ENCODE measurements around the gene SYTL2.
A peak's percentile ranks its signal among the peaks of the same experiment; 100 is the strongest.
"Not testable (repeated sequence)": the region's sequence is repeated elsewhere in the genome, so short reads cannot be mapped to it uniquely, and the experiment has no call there.

SYTL2 gene

GRCh38 chr11:85685820-85686459, 125.0 kb downstream of the SYTL2 start, which contains the start of gene CCDC89:
Gene CCDC89 (minus strand): TSS chr11:85686195. CDS start chr11:85686130, 65 bp downstream.
- FAIRE-seq (no peak), DNase-seq (ENCODE audit: insufficient read length, low spot score) (no peak)
- TF ChIP-seq POLR2AphosphoS5 (IDR thresholded peaks at IDR 0.05; ENCODE audit: low read depth, low read length): no peak
- TF ChIP-seq POU2F2 (IDR thresholded peaks at IDR 0.05; ENCODE audit: low read depth, low read length): no peak
- TF ChIP-seq PAX5 (IDR thresholded peaks at IDR 0.05; ENCODE audit: insufficient read depth, low read length, severe bottlenecking): no peak
- no peak for TF ChIP-seq POLR2A (IDR thresholded peaks at IDR 0.05; ENCODE audit: low read depth, low read length)

DNA sequence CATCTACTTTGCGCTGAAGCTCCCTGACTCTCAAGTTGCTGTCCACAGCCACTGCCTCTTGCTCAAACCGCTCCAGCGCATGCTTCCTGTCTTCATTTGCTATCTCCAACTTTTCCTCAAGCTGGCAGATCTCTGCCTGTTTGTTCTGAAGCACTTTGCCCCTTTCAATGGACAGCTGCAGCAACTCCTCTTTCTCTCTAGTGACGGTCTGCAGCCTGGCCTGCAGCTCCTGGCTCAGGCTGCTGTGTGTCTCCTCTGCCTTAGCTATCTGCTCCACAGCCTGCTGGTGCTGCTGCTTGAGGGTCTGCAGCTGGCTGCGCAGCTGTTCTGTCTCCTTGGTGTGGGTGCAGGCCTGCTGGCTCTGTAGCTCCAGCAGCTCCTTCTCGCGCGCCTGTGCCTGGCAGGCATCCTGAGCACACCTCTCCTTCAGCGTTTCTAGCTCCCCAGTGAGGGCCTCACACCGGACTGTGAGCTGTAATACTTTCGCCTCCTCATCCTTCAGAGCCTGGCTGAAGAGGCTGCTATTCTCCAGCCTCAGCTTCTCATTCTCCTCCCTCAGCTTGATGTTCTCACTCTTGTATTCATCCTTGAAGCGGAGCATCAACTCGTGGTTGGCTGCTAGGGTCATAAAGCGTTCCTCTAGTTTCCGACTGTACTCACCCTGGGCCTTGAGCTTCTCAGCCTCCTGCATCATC, 125.7 kb downstream of the SYTL2 start:
- DNase-seq (ENCODE audit: insufficient read length, low spot score): no peak
- no peak for FAIRE-seq
- TF ChIP-seq TAF1 (IDR thresholded peaks at IDR 0.05; ENCODE audit: low read depth, low read length) (no peak), POU2F2 (IDR thresholded peaks at IDR 0.05; ENCODE audit: low read depth, low read length) (no peak), POLR2AphosphoS5 (IDR thresholded peaks at IDR 0.05; ENCODE audit: low read depth, low read length) (no peak), PAX5 (IDR thresholded peaks at IDR 0.05; ENCODE audit: insufficient read depth, low read length, severe bottlenecking) (no peak)

GRCh38 chr11:85682330-85683305, 128.3 kb downstream of the SYTL2 start:
- DNase-seq (ENCODE audit: insufficient read length, low spot score) (peak; percentile 51), FAIRE-seq (peak; percentile 70)
- TF ChIP-seq PAX5 (IDR thresholded peaks at IDR 0.05; ENCODE audit: insufficient read depth, low read length, severe bottlenecking) (no peak), POLR2AphosphoS5 (IDR thresholded peaks at IDR 0.05; ENCODE audit: low read depth, low read length) (no peak), POU2F2 (IDR thresholded peaks at IDR 0.05; ENCODE audit: low read depth, low read length) (no peak), TAF1 (IDR thresholded peaks at IDR 0.05; ENCODE audit: low read depth, low read length) (no peak), SPI1 (IDR thresholded peaks at IDR 0.05; ENCODE audit: low read depth, low read length) (no peak), POLR2A (IDR thresholded peaks at IDR 0.05; ENCODE audit: low read depth, low read length) (no peak)

- TF ChIP-seq POU2F2 (IDR thresholded peaks at IDR 0.05; ENCODE audit: low read depth, low read length) (0 out of 2 replicates have a peak, but pooled peaks have one; percentile 28), TAF1 (IDR thresholded peaks at IDR 0.05; ENCODE audit: low read depth, low read length) (no peak)
- no peak for DNase-seq (ENCODE audit: insufficient read length, low spot score)
- no peak for FAIRE-seq
Measured at GRCh38 chr11:85680897-85681296, 130.0 kb downstream of the SYTL2 start.

- no peak for DNase-seq (ENCODE audit: insufficient read length, low spot score)
- TF ChIP-seq POLR2A (IDR thresholded peaks at IDR 0.05; ENCODE audit: low read depth, low read length) (no peak), SPI1 (IDR thresholded peaks at IDR 0.05; ENCODE audit: low read depth, low read length) (no peak), POLR2AphosphoS5 (IDR thresholded peaks at IDR 0.05; ENCODE audit: low read depth, low read length) (no peak), POU2F2 (IDR thresholded peaks at IDR 0.05; ENCODE audit: low read depth, low read length) (no peak), TAF1 (IDR thresholded peaks at IDR 0.05; ENCODE audit: low read depth, low read length) (no peak), PAX5 (IDR thresholded peaks at IDR 0.05; ENCODE audit: insufficient read depth, low read length, severe bottlenecking) (no peak)
- FAIRE-seq: no peak
Measured at GRCh38 chr11:85679576-85679975, 131.4 kb downstream of the SYTL2 start.

GRCh38 chr11:85673393-85673792, 137.5 kb downstream of the SYTL2 start:
- FAIRE-seq (no peak), DNase-seq (ENCODE audit: insufficient read length, low spot score) (no peak)
- no peak for TF ChIP-seq PAX5 (IDR thresholded peaks at IDR 0.05; ENCODE audit: insufficient read depth, low read length, severe bottlenecking)
- TF ChIP-seq SPI1 (IDR thresholded peaks at IDR 0.05; ENCODE audit: low read depth, low read length): no peak
- no peak for TF ChIP-seq POLR2A (IDR thresholded peaks at IDR 0.05; ENCODE audit: low read depth, low read length)
- TF ChIP-seq TAF1 (IDR thresholded peaks at IDR 0.05; ENCODE audit: low read depth, low read length): no peak
- TF ChIP-seq POLR2AphosphoS5 (IDR thresholded peaks at IDR 0.05; ENCODE audit: low read depth, low read length): no peak
- no peak for TF ChIP-seq POU2F2 (IDR thresholded peaks at IDR 0.05; ENCODE audit: low read depth, low read length)

GRCh38 chr11:85672105-85672902, 138.6 kb downstream of the SYTL2 start:
- no peak for DNase-seq (ENCODE audit: insufficient read length, low spot score)
- no peak for FAIRE-seq
- TF ChIP-seq TAF1 (IDR thresholded peaks at IDR 0.05; ENCODE audit: low read depth, low read length): no peak
- TF ChIP-seq POU2F2 (IDR thresholded peaks at IDR 0.05; ENCODE audit: low read depth, low read length): no peak
- peak; percentile 78 for TF ChIP-seq SPI1 (IDR thresholded peaks at IDR 0.05; ENCODE audit: low read depth, low read length)

DNA sequence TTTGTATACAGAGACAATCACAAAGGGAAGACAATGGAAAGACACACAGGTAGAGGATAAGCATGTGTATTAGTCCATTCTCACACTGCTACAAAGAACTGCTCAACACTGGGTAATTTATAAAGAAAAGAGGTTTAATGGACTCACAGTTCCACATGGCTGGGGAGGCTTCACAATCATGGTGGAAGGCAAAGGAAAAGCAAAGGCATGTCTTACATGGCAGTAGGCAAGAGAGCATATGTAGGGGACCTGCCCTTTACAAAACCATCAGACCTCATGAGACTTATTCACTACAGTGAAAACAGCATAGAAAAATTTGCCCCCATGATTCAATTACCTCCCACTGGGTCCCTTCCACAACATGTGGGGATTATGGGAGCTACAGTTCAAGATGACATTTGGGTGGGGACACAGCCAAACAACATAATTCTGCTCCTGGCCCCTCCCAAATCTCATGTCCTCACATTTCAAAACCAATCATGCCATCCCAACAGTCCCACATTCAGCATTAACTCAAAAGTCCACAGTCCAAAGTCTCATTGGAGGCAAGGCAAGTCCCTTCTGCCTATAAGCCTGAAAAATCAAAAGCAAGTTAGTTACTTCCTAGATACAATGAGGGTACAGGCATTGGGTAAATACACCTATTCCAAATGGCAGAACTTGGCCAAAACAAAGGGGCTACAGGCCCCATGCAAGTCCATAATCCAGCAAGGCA, 139.8 kb downstream of the SYTL2 start:
- DNase-seq (ENCODE audit: insufficient read length, low spot score); FAIRE-seq: not testable (repeated sequence)

- FAIRE-seq: no peak
Measured at GRCh38 chr11:85668157-85668556, 142.8 kb downstream of the SYTL2 start.

More at GRCh38 chr11:85668157-85668556, 142.8 kb downstream of the SYTL2 start:
- no peak for TF ChIP-seq TAF1 (IDR thresholded peaks at IDR 0.05; ENCODE audit: low read depth, low read length)
- no peak for TF ChIP-seq POLR2A (IDR thresholded peaks at IDR 0.05; ENCODE audit: low read depth, low read length)
- no peak for TF ChIP-seq POLR2AphosphoS5 (IDR thresholded peaks at IDR 0.05; ENCODE audit: low read depth, low read length)
- TF ChIP-seq POU2F2 (IDR thresholded peaks at IDR 0.05; ENCODE audit: low read depth, low read length): no peak
- TF ChIP-seq PAX5 (IDR thresholded peaks at IDR 0.05; ENCODE audit: insufficient read depth, low read length, severe bottlenecking): no peak
- TF ChIP-seq SPI1 (IDR thresholded peaks at IDR 0.05; ENCODE audit: low read depth, low read length): no peak
- no peak for DNase-seq (ENCODE audit: insufficient read length, low spot score)

Data from GM12891 (cell line).